HUDEP-2 (cell line): ENCODE measurements around the gene OGT.
"Not testable (repeated sequence)": the region's sequence is repeated elsewhere in the genome, so short reads cannot be mapped to it uniquely, and the experiment has no call there.

Experiments
- DNase-seq, 76 experiments: peaks; one replicate each; lab custom pipeline; 2025; ENCODE audit not compliant: unreplicated experiment in 76 of 76; lab: John Stamatoyannopoulos, UW

Gene OGT

GRCh38 chrX:71536285-71536684 lies 3.4 kb downstream of the OGT start:
- DNase-seq = no peak

DNA sequence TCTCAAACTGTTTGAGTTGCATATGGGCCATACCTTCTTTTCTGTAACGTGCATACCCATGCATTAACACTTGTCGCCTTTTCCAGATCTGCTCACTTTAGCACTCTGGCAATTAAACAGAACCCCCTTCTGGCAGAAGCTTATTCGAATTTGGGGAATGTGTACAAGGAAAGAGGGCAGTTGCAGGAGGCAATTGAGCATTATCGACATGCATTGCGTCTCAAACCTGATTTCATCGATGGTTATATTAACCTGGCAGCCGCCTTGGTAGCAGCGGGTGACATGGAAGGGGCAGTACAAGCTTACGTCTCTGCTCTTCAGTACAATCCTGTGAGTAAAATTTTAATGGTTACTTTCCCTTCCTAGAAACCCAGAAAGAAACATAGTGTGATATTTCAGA lies 4.8 kb downstream of the OGT start:
- no peak for DNase-seq

DNA sequence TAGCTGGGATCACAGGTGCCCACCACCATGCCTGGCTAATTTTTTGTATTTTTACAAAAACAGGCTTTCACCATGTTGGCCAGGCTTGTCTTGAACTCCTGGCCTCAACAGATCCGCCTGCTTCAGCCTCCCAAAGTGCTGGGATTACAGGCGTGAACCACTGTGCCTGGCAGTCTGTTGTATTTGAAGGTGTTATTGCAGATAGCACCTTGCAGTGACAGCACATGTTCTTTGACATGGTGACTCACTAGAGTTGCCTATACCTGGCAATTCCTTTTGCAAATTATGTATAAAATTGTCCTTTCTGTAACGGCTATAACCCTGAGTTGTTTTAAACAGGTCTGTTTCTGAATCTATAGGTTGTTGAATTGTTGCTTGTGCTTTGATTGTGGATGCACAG lies 7.9 kb downstream of the OGT start:
- DNase-seq = no peak

DNA sequence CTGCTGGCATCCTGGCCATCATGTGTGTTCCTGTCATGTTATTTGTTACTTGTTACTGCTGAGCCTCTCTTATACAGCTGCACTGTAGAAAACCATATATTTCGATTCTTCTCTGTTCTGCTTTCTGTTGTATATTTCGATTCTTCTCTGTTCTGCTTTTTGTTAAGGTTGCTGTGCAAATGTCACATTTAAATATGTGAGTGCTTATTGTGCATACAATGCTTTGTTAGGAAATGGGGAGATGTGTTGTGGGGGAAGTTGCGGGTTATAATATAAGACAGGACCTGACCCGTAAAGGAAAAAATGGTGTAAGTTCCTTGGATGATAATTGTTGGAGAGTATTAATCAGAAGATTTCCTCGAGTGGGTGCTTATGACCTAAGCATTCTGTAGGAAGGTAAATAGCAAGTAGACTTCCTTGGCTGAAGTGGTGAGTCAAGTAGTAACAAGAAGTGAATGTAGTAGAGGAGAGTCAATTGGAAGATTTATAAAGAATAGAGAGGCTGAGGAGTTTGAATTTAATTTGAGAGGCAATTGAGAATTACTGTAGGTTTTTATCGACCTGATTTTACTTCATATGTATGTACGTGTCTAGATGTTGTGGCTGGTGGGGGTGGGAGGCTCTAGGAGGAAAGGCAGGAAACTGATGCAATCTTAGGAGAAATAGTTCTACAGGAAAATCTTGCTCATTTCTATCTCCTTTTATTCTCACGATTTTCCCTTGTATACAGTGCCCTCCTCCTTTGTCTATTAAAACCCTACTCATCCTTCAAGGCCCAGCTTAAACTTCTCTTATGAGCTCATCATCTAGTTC lies 8.5 kb downstream of the OGT start:
- DNase-seq = no peak

DNA sequence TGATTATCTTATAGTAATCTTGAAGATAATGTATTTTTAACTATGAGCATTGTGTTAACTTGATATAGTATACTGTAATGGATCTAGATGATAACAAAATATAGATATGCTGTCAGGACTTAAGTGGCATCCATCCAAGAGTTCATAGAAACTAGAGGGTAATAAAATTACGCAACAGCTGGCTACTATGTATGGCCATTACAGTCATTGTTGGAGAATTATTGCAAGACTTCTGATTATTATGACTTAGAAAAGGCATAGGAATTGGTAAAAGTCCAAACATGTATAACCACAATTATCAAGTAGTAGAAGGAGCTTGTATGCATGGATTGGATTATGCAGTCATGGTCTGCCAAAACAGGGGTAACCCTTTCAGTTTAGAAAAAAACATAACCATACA lies 9.5 kb downstream of the OGT start:
- DNase-seq = peak in 3 of 76 experiments; percentile 3 to 11 (median 6)

DNA sequence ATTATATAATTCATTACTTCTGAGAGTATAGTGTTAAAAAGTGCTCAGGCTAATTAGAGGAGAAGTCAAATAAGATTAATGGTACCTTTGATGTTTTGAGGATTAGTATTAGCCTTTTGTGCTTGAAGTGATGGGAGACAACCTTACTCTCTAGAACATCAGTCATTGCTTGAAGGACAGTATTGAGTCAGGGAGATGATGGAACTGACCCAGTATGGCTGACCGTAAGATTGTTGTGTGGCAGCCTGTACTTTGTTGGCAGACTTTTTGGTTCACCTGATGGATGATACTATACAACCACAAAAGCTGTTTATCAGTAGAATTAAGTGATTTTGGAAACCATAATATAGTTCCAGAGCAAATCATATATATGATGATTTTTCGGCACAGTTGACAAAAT lies 9.9 kb downstream of the OGT start:
- no peak for DNase-seq

DNA sequence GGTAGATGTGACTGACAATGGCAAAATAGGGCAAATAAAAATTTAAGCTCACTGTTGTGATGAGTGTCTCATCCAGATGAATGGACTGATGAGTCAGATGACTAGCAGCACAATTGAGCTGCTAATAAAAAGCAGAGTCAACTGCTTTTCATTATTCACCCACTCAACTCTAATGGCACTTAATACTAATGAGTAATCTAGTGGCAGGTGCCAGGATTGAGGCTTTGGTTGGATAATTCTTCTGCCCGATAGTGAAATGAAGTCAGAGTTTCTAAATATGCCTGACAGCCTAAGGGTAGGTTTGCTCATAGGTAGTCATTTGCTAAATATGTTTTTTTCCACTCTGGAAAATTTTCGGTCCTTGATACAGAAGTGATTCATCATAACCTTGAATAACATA lies 10.4 kb downstream of the OGT start:
- no peak for DNase-seq

GRCh38 chrX:71545364-71545763 lies 12.5 kb downstream of the OGT start:
- no peak for DNase-seq

- DNase-seq = no peak
These were observed 14.0 kb downstream of the OGT start for GRCh38 chrX:71546879-71547278.

- DNase-seq = no peak
These were observed 14.4 kb downstream of the OGT start for GRCh38 chrX:71547339-71547738.

GRCh38 chrX:71549986-71550385 lies 17.1 kb downstream of the OGT start:
- no peak for DNase-seq

DNA sequence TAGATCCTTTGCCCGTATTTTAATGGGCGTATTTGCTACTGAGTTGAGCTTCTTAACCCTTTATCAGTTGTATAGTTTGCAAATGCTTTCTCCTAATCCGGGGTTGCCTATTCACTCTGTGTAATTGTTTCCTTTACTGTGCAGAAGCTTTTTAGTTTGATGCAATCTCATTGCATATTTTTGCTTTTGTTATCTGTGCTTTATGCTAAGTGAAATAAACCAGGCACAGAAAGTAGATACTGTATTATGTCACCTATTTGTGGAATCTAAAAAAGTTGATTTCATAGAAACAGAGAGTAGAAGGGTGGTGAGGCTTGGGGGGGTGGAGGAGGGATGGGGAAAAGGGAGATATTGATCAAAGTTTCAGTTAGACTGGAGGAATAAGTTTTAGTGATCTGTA lies 17.7 kb downstream of the OGT start:
- DNase-seq = peak in 4 of 76 experiments; percentile 0 to 28 (median 5)

DNA sequence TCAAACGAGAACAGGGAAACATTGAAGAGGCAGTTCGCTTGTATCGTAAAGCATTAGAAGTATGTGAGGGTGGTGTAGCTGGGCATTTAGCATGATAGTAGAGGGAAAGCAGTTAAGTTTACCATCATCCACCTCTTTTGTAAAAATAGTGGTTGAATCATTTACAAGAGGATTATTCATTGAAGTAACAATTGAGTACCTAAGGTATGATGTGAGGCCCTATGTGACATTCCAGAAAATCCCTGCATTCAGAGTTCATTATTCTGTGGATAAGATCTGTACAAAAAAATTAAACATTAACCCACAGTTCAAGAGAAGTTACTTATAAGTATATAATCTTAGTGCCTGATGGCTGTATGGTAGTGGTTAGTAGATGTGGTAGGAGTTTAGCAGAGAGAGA lies 23.1 kb downstream of the OGT start:
- no peak for DNase-seq

DNA sequence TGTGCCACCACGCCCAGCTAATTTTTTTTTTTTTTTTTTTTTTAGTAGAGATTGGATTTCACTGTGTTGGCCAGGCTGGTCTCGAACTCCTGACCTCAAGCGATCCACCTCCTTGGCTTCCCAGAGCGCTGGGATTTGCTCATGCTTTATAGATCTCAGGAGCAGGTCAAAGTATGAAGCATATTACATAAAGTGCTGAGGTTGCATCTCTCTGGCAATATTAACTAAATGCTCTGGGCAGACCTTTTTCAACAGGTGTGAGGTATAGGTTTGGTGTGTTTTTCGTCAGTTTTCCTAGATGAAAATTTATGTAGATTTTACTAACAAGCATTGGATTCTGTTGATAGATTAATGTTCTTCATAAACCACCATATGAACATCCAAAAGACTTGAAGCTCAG lies 26.0 kb downstream of the OGT start:
- DNase-seq = no peak

DNA sequence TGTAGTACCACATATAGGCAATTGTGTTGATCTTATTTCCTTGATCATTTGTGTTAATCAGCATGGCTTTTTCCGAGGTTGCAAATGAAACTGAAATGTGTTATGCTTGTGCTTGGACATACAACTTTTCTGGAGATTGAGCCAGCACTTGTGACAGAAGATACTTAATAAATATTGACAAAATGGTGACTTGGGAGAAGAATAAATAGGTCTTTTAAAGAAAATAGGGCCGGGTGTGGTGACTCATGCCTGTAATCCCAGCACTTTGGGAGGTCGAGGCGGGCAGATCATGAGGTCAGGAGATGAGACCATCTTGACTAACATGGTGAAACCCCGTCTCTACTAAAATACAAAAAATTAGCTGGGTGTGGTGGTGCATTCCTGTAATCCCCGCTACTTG lies 26.9 kb downstream of the OGT start:
- DNase-seq = not testable (repeated sequence)

- DNase-seq = no peak
These were observed 31.0 kb downstream of the OGT start for GRCh38 chrX:71563921-71564320.

GRCh38 chrX:71565474-71566041 lies 32.7 kb downstream of the OGT start:
- peak in 60 of 76 experiments; percentile 0 to 80 (median 45) for DNase-seq

DNA sequence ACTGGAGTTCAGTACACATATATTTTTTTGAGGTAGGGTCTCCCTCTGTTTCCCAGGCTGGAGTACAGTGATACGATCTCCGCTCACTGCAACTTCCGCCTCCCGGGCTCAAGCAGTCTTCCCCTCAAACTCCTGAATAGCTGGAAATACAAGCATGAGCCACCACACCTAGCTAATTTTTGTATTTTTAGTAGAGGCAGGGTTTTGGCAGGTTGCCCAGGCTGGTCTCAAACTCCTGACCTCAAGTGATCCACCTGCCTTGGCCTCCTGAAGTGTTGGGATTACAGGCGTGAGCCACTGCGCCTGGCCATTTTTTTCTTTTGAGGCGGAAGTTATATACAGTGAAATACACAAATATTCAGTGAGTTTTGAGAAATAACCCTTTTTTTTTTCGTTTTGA lies 38.5 kb downstream of the OGT start:
- not testable (repeated sequence) for DNase-seq

- DNase-seq = no peak
These were observed 40.7 kb downstream of the OGT start for GRCh38 chrX:71573590-71573989.

DNA sequence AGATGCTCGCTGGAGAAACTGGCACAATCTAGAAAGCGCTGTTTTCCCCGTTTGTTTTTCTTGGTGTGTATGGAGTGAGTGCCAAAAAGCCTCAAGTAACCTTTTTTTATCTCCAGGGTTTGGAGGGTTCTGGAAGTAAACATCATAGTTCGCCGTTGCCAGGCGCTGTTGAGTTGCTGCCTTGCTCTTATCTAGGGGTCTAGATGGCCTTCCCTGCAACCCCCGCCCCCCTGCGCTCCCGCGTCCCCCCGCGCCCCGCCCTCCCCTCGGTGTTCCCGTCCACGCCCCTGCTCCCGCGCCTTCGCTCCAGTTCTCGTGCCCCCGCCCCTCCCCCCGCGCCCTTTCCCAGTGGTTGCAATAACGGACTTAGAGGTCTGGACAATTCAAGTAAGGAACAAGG lies 44.8 kb downstream of the OGT start:
- DNase-seq = no peak

GRCh38 chrX:71578253-71579135 lies 45.6 kb downstream of the OGT start, which contains the start of gene GCNA:
Gene GCNA, plus strand, starts transcription at chrX:71578437. Its CDS starts 2,385 bp downstream, at chrX:71580822.
- no peak for DNase-seq
